Measurements from ENCODE around the gene TRAF3.
"Not testable (repeated sequence)": the region's sequence is repeated elsewhere in the genome, so short reads cannot be mapped to it uniquely, and the experiment has no call there.

TRAF3 gene

GRCh38 chr14:102831163-102831804 lies 54.0 kb downstream of the TRAF3 start:
- DNase-seq = no peak

DNA sequence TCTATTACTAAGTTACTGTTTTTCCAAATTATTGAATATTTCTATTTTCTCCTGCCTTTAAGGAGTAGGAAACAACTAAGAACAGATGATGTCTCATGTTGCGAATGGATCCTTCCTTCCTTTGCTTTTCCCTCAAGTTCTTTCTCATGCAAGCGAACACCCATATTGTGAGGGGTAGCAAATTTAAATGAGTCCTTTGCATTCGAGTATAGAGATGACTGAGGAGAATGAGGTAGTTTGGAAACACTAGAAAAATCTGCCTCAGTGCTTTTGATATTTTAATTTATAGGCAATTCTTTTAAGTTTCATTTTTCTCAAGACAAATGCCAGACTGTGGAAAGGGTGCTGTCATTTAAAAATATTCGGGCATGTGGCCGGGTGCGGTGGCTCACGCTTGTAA lies 56.1 kb downstream of the TRAF3 start:
- DNase-seq = no peak

- DNase-seq = no peak
Observed at GRCh38 chr14:102833991-102834390, 56.7 kb downstream of the TRAF3 start.

DNA sequence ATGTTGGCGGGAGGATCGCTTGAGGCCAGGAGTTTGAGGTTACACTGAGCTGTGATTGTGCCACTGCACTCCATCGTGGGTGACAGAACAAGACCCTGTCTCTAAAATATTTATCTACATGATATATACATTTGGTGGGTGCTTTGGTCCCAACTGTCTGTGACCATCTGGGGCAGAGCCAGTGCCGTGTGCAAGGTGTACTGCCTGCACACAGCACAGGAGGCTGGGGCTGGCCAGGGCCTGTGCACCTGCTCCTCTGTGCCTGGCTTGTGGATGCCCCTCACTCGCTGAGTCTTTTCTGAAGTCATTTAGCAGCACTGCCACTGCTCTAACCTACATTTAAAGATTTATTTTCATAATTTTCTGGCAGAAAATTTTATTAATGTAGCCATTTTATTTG lies 58.7 kb downstream of the TRAF3 start:
- DNase-seq = no peak

GRCh38 chr14:102837120-102837519 lies 59.9 kb downstream of the TRAF3 start:
- not testable (repeated sequence) for DNase-seq

- DNase-seq = no peak
Observed at GRCh38 chr14:102838501-102838900, 61.3 kb downstream of the TRAF3 start.

DNA sequence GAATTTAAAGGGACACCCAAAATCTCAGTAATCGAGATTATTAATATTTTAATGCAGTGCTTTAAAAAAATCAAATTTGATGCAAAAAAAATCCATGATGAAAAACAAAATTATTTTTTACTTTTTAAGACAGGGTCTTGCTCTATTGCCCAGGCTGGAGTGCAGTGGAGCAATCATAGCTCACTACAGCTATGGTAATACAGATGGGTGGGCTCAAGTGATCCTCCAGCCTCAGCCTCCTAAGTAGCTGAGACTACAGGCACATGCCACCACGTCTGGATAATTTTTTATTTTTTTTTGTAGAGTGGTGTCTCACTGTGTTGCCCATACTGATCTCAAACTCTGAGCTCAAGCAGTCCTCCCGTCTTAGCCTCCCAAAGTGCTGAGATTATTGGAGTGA lies 62.9 kb downstream of the TRAF3 start:
- no peak for DNase-seq

- no peak for DNase-seq
Observed at GRCh38 chr14:102840771-102841528, 63.7 kb downstream of the TRAF3 start.

DNA sequence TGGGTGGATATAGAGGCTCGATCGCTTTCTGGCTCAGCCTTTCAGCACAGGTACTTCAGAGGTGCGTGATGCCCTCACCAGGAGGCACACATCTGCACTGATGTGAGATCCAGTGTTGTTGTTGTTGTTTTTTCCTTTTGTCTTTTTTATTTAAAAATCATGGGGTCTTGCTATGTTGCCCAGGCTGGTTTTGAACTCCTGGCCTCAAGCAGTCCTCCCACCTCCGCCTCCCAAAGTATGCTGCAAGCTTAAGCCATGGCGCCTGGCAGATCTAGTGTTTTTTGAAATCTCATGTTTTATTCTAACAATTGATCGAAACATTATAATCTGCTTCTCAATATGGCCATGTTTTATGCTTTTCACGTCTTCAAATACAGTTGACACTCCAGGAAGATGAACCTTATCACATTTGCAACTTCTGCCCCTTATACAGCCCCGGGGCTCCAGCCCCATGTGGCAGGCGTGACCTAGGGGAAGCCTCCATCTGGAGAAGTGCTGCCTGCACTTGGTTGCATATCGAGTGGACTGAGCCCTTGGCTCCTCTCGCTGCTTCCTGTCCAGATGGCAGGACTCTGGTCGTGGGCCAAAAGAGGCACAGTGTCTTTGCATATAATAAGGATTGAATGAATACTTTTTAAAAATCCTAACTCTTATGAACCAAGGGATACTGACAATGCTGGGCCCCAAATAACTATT lies 71.7 kb downstream of the TRAF3 start:
- DNase-seq = no peak

GRCh38 chr14:102849526-102850379 lies 72.5 kb downstream of the TRAF3 start:
- no peak for DNase-seq

DNA sequence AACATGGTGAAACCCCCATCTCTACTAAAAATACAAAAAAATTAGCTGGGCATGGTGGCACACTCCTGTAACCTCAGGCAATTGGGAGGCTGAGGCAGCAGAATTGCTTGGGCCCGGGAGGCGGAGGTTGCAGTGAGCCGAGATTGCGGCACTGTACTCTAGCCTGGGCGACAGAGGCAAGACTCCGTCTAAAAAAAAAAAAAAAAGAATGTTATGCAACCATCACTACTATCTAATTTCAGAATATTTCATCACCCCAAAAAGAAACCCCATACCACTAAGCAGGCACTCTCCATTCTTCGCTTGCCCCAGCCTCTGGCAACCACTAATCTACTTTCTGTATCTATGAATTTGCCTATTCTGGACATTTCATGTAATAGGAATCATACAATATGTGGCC lies 76.4 kb downstream of the TRAF3 start:
- no peak for DNase-seq

DNA sequence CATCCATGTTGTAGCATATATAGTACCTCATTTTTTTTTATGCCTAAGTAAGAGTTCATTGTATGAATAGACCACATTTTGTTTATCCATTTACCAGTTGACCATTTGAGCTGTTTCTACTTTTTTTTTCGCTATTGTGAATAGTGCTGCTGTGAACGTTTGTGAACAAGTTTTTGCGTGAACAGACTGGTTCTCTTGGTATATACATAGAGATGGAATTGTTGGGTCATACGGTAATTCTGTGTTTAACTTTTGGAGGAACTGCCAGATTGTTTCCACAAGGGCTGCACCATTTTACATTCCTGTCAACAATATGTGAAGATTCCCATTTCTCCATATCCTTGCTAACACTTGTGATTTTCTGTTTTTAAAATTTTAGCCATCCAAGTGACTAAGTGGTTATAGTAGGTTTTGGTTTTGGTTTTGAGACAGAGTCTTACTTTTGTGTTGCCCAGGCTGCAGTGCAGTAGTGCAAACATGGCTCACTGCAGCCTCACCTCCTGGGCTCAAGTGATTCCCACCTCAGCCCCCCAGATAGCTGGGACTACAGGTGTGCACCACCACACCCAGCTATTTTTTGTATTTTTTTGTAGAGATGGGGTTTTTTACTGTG lies 76.9 kb downstream of the TRAF3 start:
- no peak for DNase-seq

DNA sequence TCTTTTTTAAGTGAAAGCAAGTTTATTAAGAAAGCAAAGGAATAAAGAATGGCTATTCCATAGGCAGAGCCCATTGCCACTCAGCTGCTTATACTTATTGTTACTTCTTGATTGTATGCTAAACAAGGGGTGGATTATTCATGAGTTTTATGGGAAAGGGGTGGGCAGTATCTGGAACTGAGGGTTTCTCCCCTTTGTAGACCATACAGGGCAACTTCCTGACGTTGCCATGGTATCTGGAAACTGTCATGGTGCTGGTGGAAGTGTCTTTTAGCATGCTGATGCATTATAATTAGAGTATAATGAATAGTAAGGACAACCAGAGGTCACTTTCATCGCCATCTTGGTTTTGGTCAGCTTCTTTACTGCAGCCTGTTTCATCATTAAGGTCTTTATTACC lies 78.9 kb downstream of the TRAF3 start:
- no peak for DNase-seq

DNA sequence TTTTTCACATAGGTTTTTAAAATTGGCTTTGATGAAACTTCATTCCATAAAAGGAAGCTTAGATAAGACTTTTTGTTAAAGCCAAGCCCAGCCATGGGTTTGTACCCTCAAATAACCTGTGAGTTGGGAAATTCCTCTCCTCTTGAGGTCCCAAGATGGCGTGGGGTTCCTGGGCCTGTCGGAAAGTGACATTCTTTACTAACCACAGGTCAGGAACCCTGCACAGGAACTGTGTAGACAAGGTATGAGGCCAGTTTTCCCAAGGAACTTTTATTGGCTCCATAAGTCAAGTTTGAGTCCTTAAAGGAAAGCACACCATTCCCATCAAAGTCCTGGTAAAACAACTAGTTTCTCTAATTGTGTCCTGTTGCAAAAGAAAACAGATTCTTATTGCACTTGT lies 80.2 kb downstream of the TRAF3 start:
- no peak for DNase-seq

DNA sequence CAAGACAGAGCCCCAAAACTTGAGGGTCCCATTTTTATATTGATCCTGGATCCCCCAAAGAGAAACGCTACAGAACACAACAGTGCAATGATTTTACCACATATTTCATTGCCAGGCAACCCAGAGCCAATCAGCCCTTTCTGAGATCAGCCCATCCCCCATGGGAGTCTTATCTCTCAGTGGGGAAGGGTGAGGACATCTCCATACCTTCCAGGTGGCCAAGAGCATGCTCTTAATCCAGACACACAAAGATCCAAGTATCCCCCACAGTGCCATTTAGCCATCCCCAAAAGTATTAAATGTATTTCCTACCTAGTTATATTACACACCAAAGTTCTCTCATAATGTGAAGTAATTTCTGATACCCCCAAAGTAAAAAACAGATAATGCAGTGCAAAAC lies 82.7 kb downstream of the TRAF3 start:
- DNase-seq = no peak

- no peak for DNase-seq
Observed at GRCh38 chr14:102862154-102862773, 85.0 kb downstream of the TRAF3 start.

DNA sequence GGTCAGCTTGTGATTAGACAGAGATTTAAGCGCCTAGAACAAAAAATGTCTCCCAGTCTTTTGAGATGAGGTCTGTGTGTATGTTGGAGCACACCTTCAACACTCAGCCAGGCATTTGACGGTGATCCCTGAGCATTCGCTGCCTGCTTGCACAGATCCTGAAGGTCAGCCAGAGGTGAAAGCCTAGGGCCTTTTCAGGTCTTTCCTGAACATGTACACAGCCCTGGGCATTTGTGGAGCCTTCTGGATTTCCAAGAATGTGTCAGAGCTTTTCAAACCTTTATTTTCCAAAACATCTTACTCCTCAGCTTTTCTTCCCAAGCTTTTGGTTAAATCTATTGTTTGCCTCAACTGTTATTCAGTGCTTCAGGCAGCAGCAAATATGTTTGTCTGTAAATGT lies 86.1 kb downstream of the TRAF3 start:
- no peak for DNase-seq

- not testable (repeated sequence) for DNase-seq
Observed at GRCh38 chr14:102865916-102866315, 88.7 kb downstream of the TRAF3 start.

DNA sequence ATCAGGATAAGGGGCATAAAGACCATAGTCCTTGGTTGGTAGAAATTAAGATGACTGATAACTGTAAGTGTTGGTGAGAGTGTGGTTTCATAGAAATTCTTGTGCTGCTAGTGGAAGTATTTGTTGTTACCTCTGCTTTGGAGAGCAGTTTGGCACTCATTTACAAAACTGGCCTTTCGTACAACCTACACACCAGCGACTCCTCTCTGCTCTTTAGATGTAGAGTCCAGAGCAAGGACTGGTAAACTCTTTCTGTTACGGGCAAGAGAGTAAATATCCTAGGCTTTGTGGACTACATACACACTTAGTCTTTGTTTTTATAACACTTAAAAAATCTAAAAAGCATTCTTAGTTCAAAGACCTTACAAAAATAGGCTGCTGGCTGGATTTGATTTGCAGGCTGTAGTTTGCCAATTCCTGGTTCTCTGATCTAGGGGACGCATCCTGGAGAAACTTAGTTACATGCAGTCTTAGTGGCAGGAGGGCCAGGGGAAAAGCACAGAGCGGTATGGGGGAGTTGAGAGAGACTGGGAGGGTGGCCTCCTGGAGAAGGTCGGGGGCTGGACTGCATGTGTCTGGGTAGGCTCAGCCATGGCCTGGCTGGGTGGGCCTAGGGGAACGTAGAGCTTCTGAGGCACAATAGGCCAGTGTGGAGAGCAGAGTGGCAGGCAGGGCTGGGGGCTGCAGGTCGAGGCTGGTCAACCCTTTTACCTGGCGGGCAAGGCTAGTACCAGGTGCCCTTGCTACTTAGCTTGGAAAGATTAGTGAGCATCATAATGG lies 89.9 kb downstream of the TRAF3 start:
- no peak for DNase-seq

GRCh38 chr14:102867826-102868580 lies 90.8 kb downstream of the TRAF3 start:
- DNase-seq = no peak
